Psoas muscle (tissue), 8 donors: Measurements from ENCODE around the gene TBRG4. TPM values are rescaled to one million over a fixed set of nuclear protein-coding genes. Genes with fewer than 3 reads are reported as not detected.
A peak's percentile ranks its signal among the peaks of the same experiment; 100 is the strongest.

Experiments
- ATAC-seq, 4 donors: fragments of 200-7000 bp; cut with Tn5 transposase; one replicate each; pipeline ENCODE4 v1.9.1; 2020; ENCODE audit warnings: moderate library complexity in 3 of 4, mild to moderate bottlenecking in 2 of 4
- DNase-seq, 2 donors: peaks; one replicate each; pipeline ENCODE4 v3.0.0-alpha.2; 2020
- H3K27ac ChIP-seq: fragments of 200-600 bp; one replicate; pipeline ENCODE4 v1.8.0; 2022
- H3K27me3 ChIP-seq, 3 donors: fragments of 200-600 bp in 1 of 3; one replicate each; pipeline versions ENCODE4 v1.6.1 to v1.8.0; 2013 to 2022; ENCODE audit warnings: low read length in 2 of 3, mild to moderate bottlenecking in 2 of 3, moderate library complexity in 1 of 3; ENCODE audit not compliant: insufficient read depth in 3 of 3
- H3K36me3 ChIP-seq, 2 donors: fragments of 200-600 bp in 1 of 2; one replicate each; pipeline versions ENCODE4 v1.6.1 to v1.8.0; 2013 to 2022; ENCODE audit warnings: low read depth in 1 of 2, mild to moderate bottlenecking in 1 of 2, moderate library complexity in 1 of 2; ENCODE audit not compliant: insufficient read depth in 1 of 2
- H3K4me1 ChIP-seq: fragments of 200-600 bp; one replicate; pipeline ENCODE4 v1.8.0; 2022
- H3K4me3 ChIP-seq: fragments of 200-600 bp; one replicate; pipeline ENCODE4 v1.8.0; 2022; ENCODE audit warnings: mild to moderate bottlenecking
- H3K9me3 ChIP-seq: fragments of 200-600 bp; one replicate; pipeline ENCODE4 v1.8.0; 2022
- CTCF ChIP-seq: fragments of 200-600 bp; IDR thresholded peaks from one replicate; pipeline ENCODE4 v1.8.0; 2022; ENCODE audit warnings: antibody characterized with exemption
- WGBS, 3 donors: extraction: QIAGEN DNeasy Blood & Tissue Kit; methylation state at CpG; one replicate each; pipeline versions ENCODE4 v1.1.6 to v1.1.7; 2013; 5-methylcytosine and 5-hydroxymethylcytosine counted together
- intact Hi-C, 2 donors: fragments of 100-400 bp; cut with DNase I; formaldehyde crosslinking; loops; one replicate each; pipeline versions ENCODE4 v1.11.0 to v1.14.2; 2022
- polyA plus RNA-seq, 3 donors: library from polyadenylated mRNA; stranded (reverse); fragments of 200-250 nt; gene quantifications; one replicate each; pipeline ENCODE4 v1.2.3, GENCODE V29; 2013
- total RNA-seq, 4 donors: library from RNA; stranded (reverse); fragmentation: NEBNext Ultra II Directional in 2 of 4; extraction: Animal tissue kit (Norgen Biotek cat#: 25700) in 2 of 4; gene quantifications; one replicate each; pipeline versions ENCODE4 v1.2.1 to v1.2.4, GENCODE V29; 2021 to 2023
- donor health status: healthy with polysubstance abuse.
- donor health status: DM: no; HTN: no; CAD: no; lungs with moderate emphysema.
- donor health status: Bipolar disorder and iron deficiency.
- donor health status: healthy.
- donor health status: DM: yes; HTN: yes; CAD: no.
- donor health status: DM: no; HTN: no; CAD: no.
- donor health status: DM: no; HTN: no; CAD: no.
- donor health status: DM: yes; HTN: yes; CAD: no.

The TBRG4 gene
- total and polyA plus RNA-seq, 7 donors, result 70.9 to 195 (median 91.6) TPM

- Histone ChIP-seq H3K27ac (no peak overlapping the region), H3K27me3 (peaks cover 0 to 6% (median 0%) of the 10 kb centered on the region in 3 donors), H3K9me3 (no peaks in the 10 kb centered on the region), H3K36me3 (no peaks in the 10 kb centered on the region), H3K4me1 (no peaks in the 10 kb centered on the region), H3K4me3 (no peak overlapping the region)
- no peak for TF ChIP-seq CTCF
- DNase-seq (no peak), ATAC-seq (no peak)
- 71 to 75% (median 73%) methylated on average over 5 of the region's 5 CpGs for WGBS, 3 donors
- intact Hi-C loops, result no loop called here
Measured at GRCh38 chr7:45084336-45084735, 27.2 kb downstream of the TBRG4 start.

GRCh38 chr7:45082831-45083331 lies 28.6 kb downstream of the TBRG4 start:
- ATAC-seq (no peak), DNase-seq (peak in 1 of 2 donors; percentile 51)
- Histone ChIP-seq H3K36me3 (peaks cover 0 to 2% of the 10 kb centered on the region in 2 donors), H3K4me3 (no peak overlapping the region), H3K9me3 (no peaks in the 10 kb centered on the region), H3K27ac (no peak overlapping the region), H3K4me1 (no peaks in the 10 kb centered on the region), H3K27me3 (peaks cover 0 to 1% (median 0%) of the 10 kb centered on the region in 3 donors)
- TF ChIP-seq CTCF, result no peak
- 70 to 77% (median 76%) methylated on average over 10 of the region's 10 CpGs for WGBS, 3 donors
- intact Hi-C loops, result no loop called here

GRCh38 chr7:45082031-45082830 lies 29.3 kb downstream of the TBRG4 start:
- Histone ChIP-seq H3K9me3 (no peaks in the 10 kb centered on the region), H3K4me3 (no peak overlapping the region), H3K36me3 (peaks cover 0 to 8% of the 10 kb centered on the region in 2 donors), H3K27me3 (peaks cover 0 to 1% (median 0%) of the 10 kb centered on the region in 3 donors), H3K4me1 (no peaks in the 10 kb centered on the region), H3K27ac (no peak overlapping the region)
- ATAC-seq, result peak; percentile 14 to 49 (median 18)
- intact Hi-C loops, result no loop called here
- DNase-seq, result peak in 1 of 2 donors; percentile 50
- 58 to 64% (median 59%) methylated on average over 17 to 18 of the region's 18 CpGs for WGBS, 3 donors
- no peak for TF ChIP-seq CTCF

- 68 to 83% (median 80%) methylated on average over 5 to 9 of the region's 9 CpGs for WGBS, 3 donors
- Histone ChIP-seq H3K9me3 (no peaks in the 10 kb centered on the region), H3K36me3 (peaks cover 0 to 13% of the 10 kb centered on the region in 2 donors), H3K4me1 (no peaks in the 10 kb centered on the region), H3K27me3 (no peaks in the 10 kb centered on the region), H3K4me3 (no peak overlapping the region), H3K27ac (no peak overlapping the region)
- intact Hi-C loops, result no loop called here
- DNase-seq, result no peak
- no peak for TF ChIP-seq CTCF
- no peak for ATAC-seq
Measured at GRCh38 chr7:45081670-45081974, 29.9 kb downstream of the TBRG4 start.
